Measurements from ENCODE around the gene GLS. TPM values are rescaled to one million over a fixed set of nuclear protein-coding genes. Genes with fewer than 3 reads are reported as not detected.

Gene GLS
- total and polyA plus RNA-seq, 9 of the 15 experiments (the other 6 are each of a cell fraction or from before 2014, with no cell fraction given), result 13.7 to 77.5 (median 48.2) TPM

GRCh38 chr2:190856985-190857384 lies 23.6 kb upstream of the GLS start:
- Histone ChIP-seq H3K9ac (ENCODE audit: insufficient read depth in 1 of 2, low read depth in 2 of 2, low read length in 2 of 2) (no peak overlapping the region), H4K20me1 (replicated peaks; ENCODE audit: control insufficient read depth, insufficient read depth, low read length) (no peaks in the 10 kb centered on the region), H2AFZ (ENCODE audit: low read depth, low read length) (no peak overlapping the region), H3K4me1 (replicated peaks in 1 of 2; ENCODE audit: control insufficient read depth in 2 of 2, insufficient read depth in 2 of 2, low read length in 2 of 2) (no peaks in the 10 kb centered on the region), H3K27me3 (ENCODE audit: control insufficient read depth in 2 of 2, insufficient read depth in 2 of 2, low read length in 2 of 2) (no peaks in the 10 kb centered on the region), H3K4me3 (no peak overlapping the region), H3K9me3 (replicated peaks; ENCODE audit: control insufficient read depth, insufficient read depth, low read depth, low read length) (no peaks in the 10 kb centered on the region), H3K27ac (ENCODE audit: extremely low read depth, low read depth, low read length) (no peak overlapping the region), H3K9me1 (ENCODE audit: control insufficient read depth, insufficient read depth, low read length) (no peaks in the 10 kb centered on the region), H3K4me2 (ENCODE audit: insufficient read depth, low read length) (no peak overlapping the region), H3K36me3 (ENCODE audit: control insufficient read depth, insufficient read depth, low read length) (no peaks in the 10 kb centered on the region), H3K79me2 (ENCODE audit: control insufficient read depth, insufficient read depth, low read length) (no peaks in the 10 kb centered on the region)
- ChIA-PET POLR2A (interaction anchor here (0.7 kb wide), 1 partner anchor 24 kb away, joined by 3 read pairs; the partner anchor contains the start of gene GLS), CTCF (ENCODE audit: low intra/inter-chr PET ratio) (interaction anchor here (0.6 kb wide), 1 partner anchor 94 kb away, joined by 3 read pairs; no protein-coding TSS in a partner anchor)
- ATAC-seq (peak; percentile 77), DNase-seq (ENCODE audit: extremely low read depth in 1 of 4, low spot score in 3 of 4) (no peak), FAIRE-seq (no peak)
- in situ Hi-C loops (cut with MboI), result no loop called here
- WGBS (ENCODE audit: insufficient coverage, low coverage, missing lambda C conversion rate), result 31% methylated on average over 1 of the region's 1 CpG
- intact Hi-C loops (cut with micrococcal nuclease), result no loop called here
- no TSS peak for BruUV-seq (replicated peaks)
- peak in 1 of 3 experiments; percentile 3; a peak in 1 of 6 replicates for TF ChIP-seq CTCF (IDR thresholded peaks at IDR 0.05 in 2 of 3, conservative IDR thresholded peaks at IDR 0.05 in 1 of 3; ENCODE audit: insufficient read depth in 2 of 3, low read depth in 1 of 3, low read length in 3 of 3)
- TF ChIP-seq USF1 (CRISPR knock-in tag; IDR thresholded peaks at IDR 0.05), result no peak

Data from K562 (cell line).